GM12892 (cell line): ENCODE measurements around the gene BCL2L12.

ENCODE experiments used
- DNase-seq: peaks from one replicate; pipeline ENCODE4 v3.0.0; 2011; ENCODE audit not compliant: insufficient read length
- FAIRE-seq: peaks from 2 replicates; lab custom pipeline; 2011; peaks lifted over from hg19 to GRCh38; lab: Jason Lieb, UNC
- POLR2A ChIP-seq: IDR thresholded peaks from 2 replicates; pipeline ENCODE4 v1.6.1; 2011; ENCODE audit warnings: low read depth, low read length, control low read depth
- POLR2AphosphoS5 ChIP-seq: IDR thresholded peaks from 2 replicates; pipeline ENCODE4 v1.6.1; 2011; ENCODE audit warnings: low read depth, low read length, control low read depth
- TAF1 ChIP-seq: IDR thresholded peaks from 2 replicates; pipeline ENCODE4 v1.6.1; 2011; ENCODE audit warnings: low read depth, mild to moderate bottlenecking, control low read depth, low read length, borderline replicate concordance

BCL2L12 gene

DNA sequence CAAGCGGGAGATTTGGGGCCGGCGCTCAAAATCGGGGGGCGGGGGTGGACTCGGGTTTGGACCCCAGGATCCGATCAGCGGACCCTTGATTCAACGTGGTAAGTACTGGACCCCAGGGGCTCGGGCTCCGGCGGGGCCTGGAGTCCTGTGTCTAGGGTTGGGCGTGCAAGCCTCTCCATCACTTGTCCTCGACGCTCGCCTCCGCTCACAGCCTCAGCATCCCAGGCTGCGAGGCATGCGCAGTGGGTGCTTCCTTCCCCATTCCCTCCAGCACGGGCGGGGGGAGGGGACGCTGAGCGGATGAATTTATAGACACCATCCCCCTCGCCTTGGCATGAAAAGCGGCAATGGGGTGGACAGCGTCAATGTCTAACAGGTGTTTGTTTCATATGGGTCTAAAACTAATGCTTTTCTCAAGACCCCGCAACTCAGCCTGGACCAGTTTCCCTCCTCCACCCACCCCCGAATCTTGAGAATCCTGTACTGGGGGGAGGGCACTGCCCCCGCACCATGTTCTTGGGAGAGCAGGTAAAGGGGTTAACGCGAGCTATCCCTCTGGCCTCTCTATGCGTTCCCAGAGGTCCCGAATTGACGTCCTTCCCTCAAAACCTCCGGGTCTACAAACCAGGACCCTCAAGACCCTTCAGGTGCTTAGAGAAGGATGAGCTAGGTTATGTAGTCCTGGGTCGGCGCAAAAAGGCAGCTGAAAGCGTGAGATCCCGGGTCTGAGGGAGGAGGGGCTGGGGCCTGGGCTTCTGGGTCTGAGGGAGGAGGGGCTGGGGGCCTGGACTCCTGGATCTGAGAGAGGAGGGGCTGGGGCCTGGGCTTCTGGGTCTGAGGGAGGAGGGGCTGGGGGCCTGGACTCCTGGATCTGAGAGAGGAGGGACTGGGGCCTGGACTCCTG lies 25.8 kb downstream of the BCL2L12 start:
- DNase-seq, result no peak

DNA sequence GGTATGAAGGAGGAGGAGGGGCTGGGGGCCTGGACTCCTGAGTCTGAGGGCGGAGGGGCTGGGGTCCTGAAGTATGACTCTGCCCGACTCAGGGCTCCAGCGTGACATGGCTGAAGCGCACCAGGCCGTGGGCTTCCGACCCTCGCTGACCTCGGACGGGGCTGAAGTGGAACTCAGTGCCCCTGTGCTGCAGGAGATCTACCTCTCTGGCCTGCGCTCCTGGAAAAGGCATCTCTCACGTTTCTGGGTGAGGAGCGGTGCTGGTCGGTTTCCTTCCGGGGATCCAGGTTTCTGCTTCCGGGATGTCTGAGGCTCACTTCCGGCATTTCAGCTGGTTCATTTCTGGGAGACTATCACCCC lies 26.4 kb downstream of the BCL2L12 start:
- DNase-seq (no peak), FAIRE-seq (no peak)
- TF ChIP-seq TAF1 (no peak), POLR2A (no peak), POLR2AphosphoS5 (no peak)

More for the DNA sequence above, 25.8 kb downstream of the BCL2L12 start:
- TF ChIP-seq POLR2A, result no peak
- no peak for TF ChIP-seq POLR2AphosphoS5
- no peak for TF ChIP-seq TAF1
- no peak for FAIRE-seq

DNA sequence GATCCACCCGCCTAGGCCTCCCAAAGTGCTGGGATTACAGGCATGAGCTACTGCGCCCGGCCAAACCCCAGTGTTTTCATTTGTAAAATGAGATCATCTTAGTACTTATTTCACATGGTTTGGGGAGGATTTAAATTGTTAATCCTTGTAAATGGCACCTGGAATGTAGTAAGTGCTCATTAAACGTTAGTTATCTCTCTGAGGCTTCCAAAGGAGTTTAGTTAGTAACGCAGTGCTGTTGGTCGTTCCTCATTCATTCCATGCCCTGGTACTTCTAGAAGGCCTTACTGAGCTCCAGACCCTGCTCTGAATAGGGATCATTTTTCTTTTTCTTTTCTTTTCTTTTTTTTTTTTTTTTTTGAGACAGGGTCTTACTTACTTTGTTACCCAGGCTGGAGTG lies 30.4 kb downstream of the BCL2L12 start:
- FAIRE-seq, result no peak
- TF ChIP-seq POLR2A, result no peak
- TF ChIP-seq TAF1, result no peak
- TF ChIP-seq POLR2AphosphoS5, result no peak

DNA sequence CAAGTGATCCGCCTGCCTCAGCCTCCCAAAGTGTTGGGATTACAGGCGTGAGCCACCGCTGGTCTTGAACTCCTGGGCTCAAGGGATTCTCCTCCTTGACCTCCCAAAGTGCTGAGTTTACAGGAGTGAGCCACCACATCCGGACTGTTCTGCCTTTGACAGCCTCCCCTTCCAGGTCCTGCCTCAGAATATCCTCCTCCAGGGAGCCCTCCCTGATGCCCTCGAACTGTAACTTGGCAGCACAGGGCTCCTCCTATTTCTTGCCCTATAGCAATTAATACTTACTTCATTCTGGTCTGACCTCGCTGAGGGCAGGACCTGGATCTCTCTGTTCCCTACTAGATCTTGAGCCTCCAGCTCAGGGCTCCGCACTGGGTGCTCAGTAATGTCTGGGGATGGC lies 31.1 kb downstream of the BCL2L12 start:
- no peak for FAIRE-seq

More for the DNA sequence above, 30.4 kb downstream of the BCL2L12 start:
- no peak for DNase-seq

DNA sequence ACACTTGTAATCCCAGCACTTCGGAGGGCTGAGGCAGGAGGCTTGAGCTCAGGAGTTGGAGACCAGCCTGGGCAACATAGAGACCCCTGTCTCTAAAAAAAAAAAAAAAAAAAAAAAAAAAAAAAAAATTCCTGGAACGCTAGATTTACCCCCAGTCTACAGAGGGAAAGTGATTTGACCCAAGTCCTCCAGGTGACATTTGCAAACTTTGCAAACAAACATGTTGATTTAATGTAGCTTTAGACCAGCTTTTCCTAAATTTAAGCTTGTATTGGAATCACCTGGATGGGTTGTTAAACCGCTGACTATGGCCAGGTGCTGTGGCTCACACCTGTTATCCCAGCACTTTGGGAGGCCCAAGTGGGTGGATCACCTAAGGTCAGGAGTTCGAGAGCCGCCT lies 33.6 kb downstream of the BCL2L12 start:
- no peak for FAIRE-seq
- DNase-seq, result no peak
- no peak for TF ChIP-seq POLR2A
- TF ChIP-seq POLR2AphosphoS5, result no peak
- no peak for TF ChIP-seq TAF1

More for the DNA sequence above, 31.1 kb downstream of the BCL2L12 start:
- TF ChIP-seq TAF1 (no peak), POLR2AphosphoS5 (no peak), POLR2A (no peak)
- DNase-seq, result no peak

DNA sequence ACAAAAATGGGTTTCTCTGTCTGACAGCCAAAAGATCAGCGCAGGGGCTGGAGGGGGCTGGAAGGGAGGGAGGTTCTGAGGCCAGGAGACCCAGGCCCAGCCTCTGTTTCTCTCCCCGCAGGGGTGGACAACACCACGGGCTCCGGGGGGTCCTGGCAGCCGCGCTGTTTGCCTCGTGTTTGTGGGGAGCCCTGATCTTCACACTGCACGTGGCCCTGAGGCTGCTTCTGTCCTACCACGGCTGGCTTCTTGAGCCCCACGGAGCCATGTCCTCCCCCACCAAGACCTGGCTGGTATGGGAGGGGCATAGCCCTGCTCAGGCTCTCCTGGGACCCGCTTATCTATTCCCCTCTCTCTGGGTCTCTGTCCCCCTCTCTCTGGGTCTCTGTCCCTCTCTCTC lies 34.8 kb downstream of the BCL2L12 start:
- FAIRE-seq (no peak), DNase-seq (no peak)
- TF ChIP-seq TAF1, result no peak
- no peak for TF ChIP-seq POLR2A
- TF ChIP-seq POLR2AphosphoS5, result no peak

DNA sequence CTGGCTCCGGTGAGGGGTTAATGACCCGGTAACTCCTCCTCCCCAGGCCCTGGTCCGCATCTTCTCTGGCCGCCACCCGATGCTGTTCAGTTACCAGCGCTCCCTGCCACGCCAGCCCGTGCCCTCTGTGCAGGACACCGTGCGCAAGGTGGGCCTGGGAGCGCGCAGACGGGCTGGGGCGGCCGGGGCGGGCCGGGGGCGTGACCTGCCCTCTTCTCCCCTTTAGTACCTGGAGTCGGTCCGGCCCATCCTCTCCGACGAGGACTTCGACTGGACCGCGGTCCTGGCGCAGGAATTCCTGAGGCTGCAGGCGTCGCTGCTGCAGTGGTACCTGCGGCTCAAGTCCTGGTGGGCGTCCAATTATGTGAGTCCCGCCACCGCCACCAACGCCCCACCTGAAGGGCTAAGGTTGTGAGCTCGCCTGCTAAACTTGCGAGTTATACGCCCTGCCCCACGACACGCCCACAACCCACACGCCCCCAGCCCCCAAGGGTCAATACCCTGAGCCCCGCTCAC lies 35.6 kb downstream of the BCL2L12 start:
- DNase-seq, result no peak
- TF ChIP-seq POLR2AphosphoS5 (no peak), TAF1 (no peak), POLR2A (no peak)

DNA sequence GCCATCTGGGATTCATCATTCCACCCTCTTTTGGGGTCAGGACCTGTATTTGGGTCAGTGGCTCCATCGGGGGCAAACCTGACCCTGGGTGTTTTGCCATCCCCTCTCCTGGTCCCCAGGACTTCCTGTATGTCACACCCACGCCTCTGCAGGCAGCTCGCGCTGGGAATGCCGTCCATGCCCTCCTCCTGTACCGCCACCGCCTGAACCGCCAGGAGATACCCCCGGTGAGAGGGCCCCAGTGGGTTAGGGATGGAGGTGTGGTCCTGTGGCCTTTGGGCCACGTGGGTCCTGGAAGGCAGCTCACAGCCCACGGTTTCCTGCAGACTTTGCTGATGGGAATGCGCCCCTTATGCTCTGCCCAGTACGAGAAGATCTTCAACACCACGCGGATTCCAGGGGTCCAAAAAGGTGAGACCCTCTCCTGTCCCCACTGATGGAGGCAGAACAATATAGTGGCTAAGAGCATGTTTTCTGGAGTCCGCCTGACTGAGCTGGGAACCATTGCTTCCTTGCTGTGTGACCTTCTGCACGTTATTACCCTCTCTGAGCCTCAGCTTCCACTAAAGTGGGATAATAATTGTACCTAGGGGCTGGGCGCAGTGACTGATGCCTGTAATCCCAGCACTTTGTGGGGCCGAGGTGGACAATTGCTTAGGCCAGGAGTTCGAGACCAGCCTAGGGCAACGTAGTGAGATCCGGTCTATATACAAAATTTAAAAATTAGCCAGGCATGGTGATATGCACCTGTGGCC lies 39.3 kb downstream of the BCL2L12 start:
- DNase-seq (no peak), FAIRE-seq (no peak)
- TF ChIP-seq POLR2AphosphoS5, result no peak
- TF ChIP-seq POLR2A, result no peak
- TF ChIP-seq TAF1, result no peak

More for the DNA sequence above, 35.6 kb downstream of the BCL2L12 start:
- FAIRE-seq, result no peak

DNA sequence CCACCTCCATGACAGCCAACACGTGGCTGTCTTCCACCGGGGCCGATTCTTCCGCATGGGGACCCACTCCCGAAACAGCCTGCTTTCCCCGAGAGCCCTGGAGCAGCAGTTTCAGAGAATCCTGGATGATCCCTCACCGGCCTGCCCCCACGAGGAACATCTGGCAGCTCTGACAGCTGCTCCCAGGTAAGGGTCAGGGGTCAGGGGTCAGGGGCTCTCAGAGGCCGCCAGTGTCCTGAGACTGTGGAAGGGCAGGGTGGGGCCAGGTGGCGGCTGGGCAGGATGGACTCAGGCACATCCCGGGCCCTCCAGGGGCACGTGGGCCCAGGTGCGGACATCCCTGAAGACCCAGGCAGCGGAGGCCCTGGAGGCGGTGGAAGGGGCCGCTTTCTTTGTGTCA lies 40.2 kb downstream of the BCL2L12 start:
- no peak for FAIRE-seq
- no peak for DNase-seq
- TF ChIP-seq TAF1 (no peak), POLR2A (no peak), POLR2AphosphoS5 (no peak)

DNA sequence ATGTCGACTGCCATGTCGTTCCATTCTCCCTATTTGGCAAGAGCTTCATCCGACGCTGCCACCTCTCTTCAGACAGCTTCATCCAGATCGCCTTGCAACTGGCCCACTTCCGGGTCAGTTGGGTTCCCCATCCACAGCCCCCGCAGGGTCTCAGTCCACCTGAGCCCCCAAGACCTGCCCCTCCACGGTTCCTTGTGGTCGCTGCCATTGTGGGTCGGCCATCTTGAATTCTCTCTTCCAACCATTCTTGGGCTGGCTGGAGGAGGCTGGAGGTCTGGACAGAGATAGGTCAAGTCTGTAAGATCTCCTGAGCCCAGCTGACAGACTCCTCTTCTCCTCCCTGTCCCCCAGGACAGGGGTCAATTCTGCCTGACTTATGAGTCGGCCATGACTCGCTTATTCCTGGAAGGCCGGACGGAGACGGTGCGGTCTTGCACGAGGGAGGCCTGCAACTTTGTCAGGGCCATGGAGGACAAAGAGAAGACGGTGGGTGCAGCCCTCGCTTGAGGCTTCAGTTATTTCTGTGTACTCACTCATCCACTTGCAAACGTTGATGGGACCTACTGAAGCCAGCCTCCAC lies 44.7 kb downstream of the BCL2L12 start:
- TF ChIP-seq POLR2AphosphoS5 (no peak), TAF1 (no peak), POLR2A (no peak)
- FAIRE-seq, result no peak

DNA sequence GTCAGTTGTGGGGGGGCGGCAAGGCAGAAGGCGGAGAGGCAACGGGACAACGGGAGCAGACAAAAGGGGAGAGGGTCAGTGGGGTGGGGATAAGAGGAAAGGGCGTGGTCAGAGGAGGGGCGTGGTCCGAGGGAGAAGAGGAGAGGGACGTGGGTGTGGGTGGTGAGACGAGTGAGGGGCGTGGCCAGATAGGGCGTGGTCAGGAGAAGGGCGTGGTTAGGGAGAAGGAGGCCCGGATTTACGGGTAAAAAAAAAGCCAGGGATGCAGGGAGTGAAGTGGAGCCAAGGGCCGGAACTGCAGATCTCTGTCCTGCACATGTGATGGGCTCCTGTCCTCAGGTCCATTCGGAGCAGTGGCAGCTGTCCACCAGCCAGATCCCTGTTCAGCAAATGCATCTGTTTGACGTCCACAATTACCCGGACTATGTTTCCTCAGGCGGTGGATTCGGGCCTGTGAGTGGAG lies 46.7 kb downstream of the BCL2L12 start:
- TF ChIP-seq POLR2AphosphoS5, result no peak
- no peak for TF ChIP-seq TAF1
- TF ChIP-seq POLR2A, result no peak
- FAIRE-seq (no peak), DNase-seq (no peak)

More for the DNA sequence above, 44.7 kb downstream of the BCL2L12 start:
- DNase-seq, result no peak

DNA sequence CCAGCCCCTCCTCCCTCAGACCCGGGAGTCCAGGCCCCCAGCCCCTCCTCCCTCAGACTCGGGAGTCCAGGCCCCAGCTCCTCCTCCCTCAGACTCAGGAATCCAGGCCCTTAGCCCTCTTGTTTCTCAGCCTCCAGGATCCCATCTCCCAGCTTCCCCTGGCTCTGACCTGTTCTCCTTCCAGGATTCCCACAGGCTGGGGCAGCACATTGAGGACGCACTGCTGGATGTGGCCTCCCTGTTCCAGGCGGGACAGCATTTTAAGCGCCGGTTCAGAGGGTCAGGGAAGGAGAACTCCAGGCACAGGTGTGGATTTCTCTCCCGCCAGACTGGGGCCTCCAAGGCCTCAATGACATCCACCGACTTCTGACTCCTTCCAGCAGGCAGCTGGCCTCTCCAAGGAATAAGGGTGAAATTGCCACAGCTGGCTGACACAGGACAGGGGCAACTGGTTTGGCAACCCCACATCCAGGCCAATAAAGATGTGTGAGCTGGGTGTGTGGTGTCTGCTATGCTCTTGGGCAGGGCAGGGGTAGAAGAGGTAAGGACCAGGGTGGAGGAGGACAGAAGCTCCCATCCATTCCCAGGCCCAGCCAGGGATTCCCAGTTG lies 47.6 kb downstream of the BCL2L12 start:
- FAIRE-seq, result no peak
- TF ChIP-seq TAF1, result no peak
- no peak for TF ChIP-seq POLR2AphosphoS5
- TF ChIP-seq POLR2A, result no peak
- DNase-seq, result no peak
